GM21526 (cell line): ENCODE data around the gene SEC22C.

Experiments used
- ATAC-seq: cut with Tn5 transposase; IDR thresholded peaks from one replicate; pipeline ENCODE4 v1.9.1; 2021; ENCODE audit warnings: moderate library complexity; ENCODE audit not compliant: unreplicated experiment, low FRiP score

The SEC22C gene

GRCh38 chr3:42539871-42540714, 41.7 kb downstream of the SEC22C start:
- ATAC-seq = no peak

GRCh38 chr3:42537350-42537749, 44.4 kb downstream of the SEC22C start:
- no peak for ATAC-seq

DNA sequence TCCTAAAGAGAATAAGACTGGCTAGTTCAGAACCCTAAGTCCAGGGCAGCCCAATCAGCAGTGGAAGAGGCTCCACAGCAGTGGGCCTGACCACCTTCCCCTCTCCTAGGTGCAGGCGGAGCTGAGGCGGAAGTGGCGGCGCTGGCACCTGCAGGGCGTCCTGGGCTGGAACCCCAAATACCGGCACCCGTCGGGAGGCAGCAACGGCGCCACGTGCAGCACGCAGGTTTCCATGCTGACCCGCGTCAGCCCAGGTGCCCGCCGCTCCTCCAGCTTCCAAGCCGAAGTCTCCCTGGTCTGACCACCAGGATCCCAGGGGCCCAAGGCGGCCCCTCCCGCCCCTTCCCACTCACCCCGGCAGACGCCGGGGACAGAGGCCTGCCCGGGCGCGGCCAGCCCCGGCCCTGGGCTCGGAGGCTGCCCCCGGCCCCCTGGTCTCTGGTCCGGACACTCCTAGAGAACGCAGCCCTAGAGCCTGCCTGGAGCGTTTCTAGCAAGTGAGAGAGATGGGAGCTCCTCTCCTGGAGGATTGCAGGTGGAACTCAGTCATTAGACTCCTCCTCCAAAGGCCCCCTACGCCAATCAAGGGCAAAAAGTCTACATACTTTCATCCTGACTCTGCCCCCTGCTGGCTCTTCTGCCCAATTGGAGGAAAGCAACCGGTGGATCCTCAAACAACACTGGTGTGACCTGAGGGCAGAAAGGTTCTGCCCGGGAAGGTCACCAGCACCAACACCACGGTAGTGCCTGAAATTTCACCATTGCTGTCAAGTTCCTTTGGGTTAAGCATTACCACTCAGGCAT, 45.6 kb downstream of the SEC22C start:
- ATAC-seq = no peak

- no peak for ATAC-seq
Observed at GRCh38 chr3:42533161-42533897, 48.4 kb downstream of the SEC22C start.

DNA sequence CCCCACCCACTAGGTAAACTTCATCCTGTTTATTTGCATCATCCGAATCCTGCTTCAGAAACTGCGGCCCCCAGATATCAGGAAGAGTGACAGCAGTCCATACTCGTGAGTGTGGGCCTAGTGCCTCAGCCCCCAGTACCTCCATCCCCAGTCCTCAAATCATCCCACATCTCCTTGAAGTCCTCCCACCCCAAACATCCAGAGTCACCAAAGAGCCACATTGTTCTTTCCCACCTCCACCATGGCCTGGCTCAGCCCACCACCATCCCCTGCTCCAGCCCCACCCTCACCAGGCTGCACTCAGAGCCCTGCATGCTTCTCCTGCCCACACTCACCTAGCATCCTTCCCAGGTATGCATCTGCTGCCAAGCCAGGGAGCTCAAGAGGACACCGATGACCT, 49.5 kb downstream of the SEC22C start:
- ATAC-seq = no peak

- ATAC-seq = no peak
Observed at GRCh38 chr3:42531470-42531869, 50.3 kb downstream of the SEC22C start.

- ATAC-seq = no peak
Observed at GRCh38 chr3:42530073-42530472, 51.7 kb downstream of the SEC22C start.

- ATAC-seq = no peak
Observed at GRCh38 chr3:42529468-42529867, 52.3 kb downstream of the SEC22C start.

DNA sequence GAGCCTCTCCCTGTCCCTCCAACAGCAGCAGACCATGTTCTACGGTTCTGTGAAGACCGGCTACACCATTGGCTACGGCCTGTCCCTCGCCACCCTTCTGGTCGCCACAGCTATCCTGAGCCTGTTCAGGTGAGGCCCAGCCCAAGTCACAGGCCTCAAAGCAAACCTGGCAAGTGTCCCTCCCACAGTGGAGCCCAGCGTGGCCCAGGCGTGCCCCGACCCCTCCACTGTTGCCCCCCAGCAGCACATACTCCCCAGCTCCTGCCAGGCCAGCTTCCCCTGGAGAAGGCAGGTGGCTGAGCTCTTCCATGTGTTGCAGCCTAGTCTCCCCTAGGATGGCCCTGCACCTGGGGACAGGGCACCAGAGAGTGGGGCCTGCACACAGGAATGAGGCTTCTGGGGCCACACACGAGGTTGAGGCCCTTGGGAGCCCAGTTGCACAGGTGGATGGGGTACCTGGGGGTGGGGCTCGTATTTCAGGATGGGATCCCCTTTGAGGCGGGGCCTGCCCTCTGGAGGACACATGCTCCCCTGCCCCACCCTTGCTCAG, 54.3 kb downstream of the SEC22C start:
- ATAC-seq = no peak

DNA sequence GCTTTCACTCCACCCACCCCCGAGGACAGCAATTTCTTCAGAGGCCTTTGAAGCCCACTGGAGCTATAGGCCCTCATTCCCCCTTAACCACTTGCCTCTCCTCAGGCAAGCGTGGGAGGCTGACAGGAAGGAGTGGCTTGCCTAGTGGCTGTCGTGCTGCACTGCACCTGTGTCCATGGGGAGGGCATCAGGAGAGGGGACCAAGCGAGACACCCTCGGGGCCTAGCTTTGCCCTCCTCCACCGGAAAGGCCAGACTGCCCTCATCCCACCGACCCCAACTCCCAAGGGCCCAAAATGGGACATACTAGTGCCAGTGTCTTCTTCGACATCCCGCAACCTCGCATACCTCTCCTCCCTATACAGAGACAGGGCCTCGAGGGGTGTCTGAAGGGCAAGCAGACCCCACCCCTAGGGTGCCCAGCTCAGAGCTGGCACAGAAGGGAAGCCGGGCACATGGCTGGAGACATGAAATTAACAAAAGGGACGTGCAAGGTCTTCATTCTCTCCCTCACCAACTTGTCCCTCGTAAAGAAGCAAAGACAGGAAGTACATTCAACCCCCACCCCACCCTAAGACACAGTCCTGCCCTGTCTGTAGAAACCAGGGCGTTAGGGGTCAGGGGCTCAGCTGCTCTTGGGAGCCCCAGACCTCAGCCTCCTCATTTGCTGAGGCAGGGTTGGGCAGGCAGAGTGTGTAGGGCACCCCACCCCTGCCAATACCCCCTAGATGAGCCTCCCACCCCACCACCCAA, 55.0 kb downstream of the SEC22C start:
- no peak for ATAC-seq

DNA sequence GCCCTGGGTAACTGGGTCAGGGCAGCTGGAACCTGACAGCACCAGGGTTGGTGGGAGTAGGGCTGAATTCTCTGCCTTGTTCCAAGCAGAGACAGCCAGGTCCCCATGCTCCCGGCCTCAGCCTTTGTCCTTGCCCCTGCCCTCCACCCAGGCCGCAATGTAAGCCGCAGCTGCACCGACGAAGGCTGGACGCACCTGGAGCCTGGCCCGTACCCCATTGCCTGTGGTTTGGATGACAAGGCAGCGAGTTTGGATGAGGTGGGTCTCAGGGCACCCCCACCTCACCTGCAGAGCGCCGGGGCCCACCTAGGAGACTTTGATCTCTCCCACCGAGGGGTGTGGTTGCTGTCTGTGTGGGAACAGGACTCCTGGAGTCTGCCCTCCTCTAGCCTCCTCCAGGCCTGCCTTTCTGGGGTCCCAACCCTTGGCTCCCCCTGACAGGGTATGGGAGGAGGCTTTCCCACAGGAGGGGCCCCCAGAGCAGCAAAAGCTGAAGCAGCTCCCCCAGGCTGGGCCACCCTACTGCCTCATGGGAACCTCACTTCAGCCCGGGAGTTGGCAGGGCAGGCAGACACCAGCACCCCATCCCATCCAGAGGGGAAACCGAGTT, 55.9 kb downstream of the SEC22C start:
- no peak for ATAC-seq

DNA sequence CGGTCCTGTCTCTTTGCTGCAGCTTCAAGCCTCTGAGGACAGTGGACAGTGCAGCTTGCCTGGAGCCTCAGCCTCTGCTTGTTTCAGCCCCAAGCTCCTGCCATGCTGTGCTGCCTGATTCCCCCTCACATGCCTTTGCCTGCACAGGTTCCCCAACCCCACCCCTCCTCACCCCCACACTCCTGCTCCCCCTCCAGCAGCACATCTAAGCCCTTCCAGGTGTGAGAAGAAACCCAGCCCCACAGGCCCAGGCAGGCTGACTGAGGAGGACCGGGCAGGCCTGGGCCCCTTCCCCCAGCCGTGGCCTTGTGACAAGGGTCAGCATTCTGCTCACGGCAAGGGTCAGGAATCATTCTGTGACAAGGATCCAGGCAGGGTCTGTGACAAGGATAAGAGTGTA, 56.6 kb downstream of the SEC22C start:
- no peak for ATAC-seq

GRCh38 chr3:42524751-42525150, 57.0 kb downstream of the SEC22C start:
- no peak for ATAC-seq

DNA sequence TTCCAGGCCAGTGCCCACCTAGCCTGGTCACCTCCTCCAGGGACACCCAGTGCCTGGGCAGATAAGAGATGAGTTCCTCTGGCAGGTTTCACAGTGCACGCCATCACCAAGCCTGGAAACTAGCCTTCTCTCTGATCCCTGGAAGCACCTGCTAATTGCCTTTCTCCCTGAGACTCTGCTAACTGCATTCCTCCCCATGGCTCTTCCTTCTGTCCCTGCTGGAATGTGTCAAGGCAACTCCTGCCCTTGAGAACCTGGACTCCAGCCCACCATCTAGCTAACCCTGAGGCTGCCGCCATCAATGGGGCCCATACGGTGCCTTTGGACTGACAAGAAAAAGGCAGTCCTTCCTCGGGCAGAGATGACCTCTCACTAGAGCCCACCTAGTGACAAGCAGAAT, 60.9 kb downstream of the SEC22C start:
- no peak for ATAC-seq

DNA sequence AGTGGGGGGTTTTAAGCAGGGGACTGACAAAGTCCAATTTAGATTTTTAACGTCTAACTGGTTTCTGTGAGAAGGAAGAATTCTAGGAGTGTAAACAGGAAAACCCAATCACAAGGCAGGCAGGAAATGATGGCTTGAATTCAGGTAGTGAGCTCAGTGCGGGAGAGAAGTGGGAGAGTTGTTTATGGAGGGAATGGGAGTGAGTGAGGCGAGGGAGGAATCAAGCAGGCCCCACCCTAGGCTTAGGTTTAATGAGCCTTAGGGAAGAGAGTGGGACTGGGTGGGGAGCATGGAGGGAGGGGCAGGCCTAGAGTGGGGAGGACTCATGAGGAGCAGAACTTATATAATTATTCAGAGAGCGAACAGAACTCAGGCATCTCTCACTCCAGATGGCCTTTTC, 61.4 kb downstream of the SEC22C start:
- ATAC-seq = no peak

- no peak for ATAC-seq
Observed at GRCh38 chr3:42519568-42519962, 62.2 kb downstream of the SEC22C start.

- ATAC-seq = no peak
Observed at GRCh38 chr3:42518800-42519567, 62.8 kb downstream of the SEC22C start.

- no peak for ATAC-seq
Observed at GRCh38 chr3:42517117-42517516, 64.7 kb downstream of the SEC22C start.

DNA sequence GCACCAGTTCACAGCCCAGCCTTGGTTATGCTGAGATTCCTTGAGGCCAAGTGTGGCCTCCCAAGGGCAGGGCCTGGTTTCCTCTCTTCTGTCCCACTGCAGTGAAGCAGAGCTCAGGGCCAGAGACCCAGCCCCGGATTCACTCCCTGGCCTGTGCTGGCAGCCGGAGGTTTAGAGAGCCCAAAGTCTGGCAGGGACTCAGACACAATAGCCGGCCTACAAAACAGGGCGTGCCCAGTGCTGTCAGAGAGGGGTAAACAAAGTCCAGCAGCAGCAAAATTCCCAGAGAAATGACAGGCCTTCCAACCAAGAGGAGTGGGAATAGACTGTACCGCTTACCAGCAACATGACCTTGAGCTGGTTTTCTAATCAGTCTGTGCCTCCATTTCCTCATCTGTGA, 65.3 kb downstream of the SEC22C start:
- ATAC-seq = no peak
